ENCODE data around the gene ZNF768.

DNA sequence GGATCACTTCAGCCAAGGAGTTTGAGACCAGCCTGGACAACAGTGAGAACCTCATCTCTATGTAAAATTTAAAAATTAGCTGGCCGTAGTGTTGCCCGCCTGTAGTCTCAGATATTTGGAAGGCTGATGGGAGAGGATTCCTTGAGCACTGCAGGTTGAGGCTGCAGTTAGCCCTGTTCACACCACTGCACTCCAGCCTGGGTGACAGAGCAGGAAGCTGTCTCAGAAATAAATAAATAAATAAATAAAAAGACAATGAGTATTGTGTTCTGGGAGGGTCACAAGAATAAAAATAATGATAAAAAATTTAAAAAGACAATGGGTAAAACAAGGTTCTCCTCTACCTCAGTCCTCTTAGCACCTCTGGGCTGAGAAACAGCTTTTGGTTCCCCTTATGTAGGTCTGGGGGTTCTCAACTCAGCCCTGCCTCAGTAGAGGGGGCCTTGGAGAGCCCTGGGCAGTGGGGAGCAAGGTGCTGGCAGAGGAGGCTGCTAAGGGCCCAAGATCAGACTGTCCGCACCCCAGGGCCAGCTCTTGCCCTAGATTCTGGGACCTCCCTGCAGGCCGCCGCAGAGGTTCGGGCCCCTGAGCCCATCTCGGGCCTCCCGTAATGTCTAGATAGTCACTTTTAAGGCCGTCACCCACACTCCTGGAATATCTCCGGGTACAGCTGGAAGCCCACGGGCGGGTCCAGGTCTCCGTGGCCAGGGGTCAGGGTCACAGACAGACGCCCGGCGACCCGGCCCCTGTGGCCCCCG is 28.4 kb upstream of the ZNF768 start:
- TF ChIP-seq, protein P1, sequence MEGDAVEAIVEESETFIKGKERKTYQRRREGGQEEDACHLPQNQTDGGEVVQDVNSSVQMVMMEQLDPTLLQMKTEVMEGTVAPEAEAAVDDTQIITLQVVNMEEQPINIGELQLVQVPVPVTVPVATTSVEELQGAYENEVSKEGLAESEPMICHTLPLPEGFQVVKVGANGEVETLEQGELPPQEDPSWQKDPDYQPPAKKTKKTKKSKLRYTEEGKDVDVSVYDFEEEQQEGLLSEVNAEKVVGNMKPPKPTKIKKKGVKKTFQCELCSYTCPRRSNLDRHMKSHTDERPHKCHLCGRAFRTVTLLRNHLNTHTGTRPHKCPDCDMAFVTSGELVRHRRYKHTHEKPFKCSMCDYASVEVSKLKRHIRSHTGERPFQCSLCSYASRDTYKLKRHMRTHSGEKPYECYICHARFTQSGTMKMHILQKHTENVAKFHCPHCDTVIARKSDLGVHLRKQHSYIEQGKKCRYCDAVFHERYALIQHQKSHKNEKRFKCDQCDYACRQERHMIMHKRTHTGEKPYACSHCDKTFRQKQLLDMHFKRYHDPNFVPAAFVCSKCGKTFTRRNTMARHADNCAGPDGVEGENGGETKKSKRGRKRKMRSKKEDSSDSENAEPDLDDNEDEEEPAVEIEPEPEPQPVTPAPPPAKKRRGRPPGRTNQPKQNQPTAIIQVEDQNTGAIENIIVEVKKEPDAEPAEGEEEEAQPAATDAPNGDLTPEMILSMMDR (IDR thresholded peaks at IDR 0.05) = no peak
- TF ChIP-seq EP300 (IDR thresholded peaks at IDR 0.05) = no peak
